Smooth muscle cell (in vitro differentiated cells): ENCODE measurements around the gene WASF2. TPM values are rescaled to one million over a fixed set of nuclear protein-coding genes. Genes with fewer than 3 reads are reported as not detected.

ENCODE experiments used
- DNase-seq: peaks from one replicate; lab custom pipeline; 2025; ENCODE audit not compliant: unreplicated experiment; lab: John Stamatoyannopoulos, UW
- H2AFZ ChIP-seq: fragments of 200-600 bp; sonication (generic); 2 replicates; pipeline ENCODE4 v1.6.0; 2016; ENCODE audit warnings: antibody characterized with exemption, low read depth, mild to moderate bottlenecking
- H3F3A ChIP-seq: fragments of 200-600 bp; sonication (generic); 2 replicates; pipeline ENCODE4 v1.6.0; 2017; ENCODE audit warnings: antibody characterized with exemption, low read depth
- H3K27ac ChIP-seq: fragments of 200-600 bp; sonication (generic); 2 replicates; pipeline ENCODE4 v1.5.1; 2016; ENCODE audit warnings: low read depth, mild to moderate bottlenecking
- H3K27me3 ChIP-seq: fragments of 200-600 bp; sonication (generic); 2 replicates; pipeline ENCODE4 v1.6.1; 2016; ENCODE audit warnings: low read depth, mild to moderate bottlenecking
- H3K36me3 ChIP-seq: fragments of 200-600 bp; sonication (generic); 2 replicates; pipeline ENCODE4 v1.5.1; 2016; ENCODE audit warnings: low read depth
- H3K4me1 ChIP-seq: fragments of 200-600 bp; sonication (generic); 2 replicates; pipeline ENCODE4 v1.5.1; 2016; ENCODE audit warnings: low read depth
- H3K4me2 ChIP-seq: fragments of 200-600 bp; sonication (generic); 2 replicates; pipeline ENCODE4 v1.6.0; 2016; ENCODE audit warnings: mild to moderate bottlenecking
- H3K4me3 ChIP-seq: fragments of 200-600 bp; sonication (generic); 2 replicates; pipeline ENCODE4 v1.5.1; 2016; ENCODE audit warnings: mild to moderate bottlenecking
- H3K79me2 ChIP-seq: fragments of 200-600 bp; sonication (generic); 2 replicates; pipeline ENCODE4 v1.6.0; 2016; ENCODE audit warnings: low read depth, mild to moderate bottlenecking
- H3K9ac ChIP-seq: fragments of 200-600 bp; sonication (generic); 2 replicates; pipeline ENCODE4 v1.6.0; 2016; ENCODE audit warnings: low read depth
- H3K9me3 ChIP-seq: fragments of 200-600 bp; sonication (generic); replicated peaks from 2 replicates; pipeline ENCODE4 v1.5.1; 2016; ENCODE audit warnings: low read depth
- H4K20me1 ChIP-seq: fragments of 200-600 bp; sonication (generic); 2 replicates; pipeline ENCODE4 v1.6.0; 2016; ENCODE audit warnings: low read depth
- WGBS: methylation state at CpG from one replicate; pipeline ENCODE4 v1.1.7; 2016; ENCODE audit warnings: low lambda C conversion rate; 5-methylcytosine and 5-hydroxymethylcytosine counted together
- polyA plus RNA-seq: library from polyadenylated mRNA; unstranded; fragments of >200 nt; fragmentation: Nextera tagmentation; extraction: Ambion mirVana; gene quantifications from 2 replicates; pipeline ENCODE4 v1.2.1, GENCODE V29; 2016
- total RNA-seq: library from RNA; depleted of rRNA; stranded (reverse); fragments of >200 nt; gene quantifications from 2 replicates; pipeline ENCODE4 v1.2.3, GENCODE V29; 2014
- TF ChIP-seq, protein P1 (sequence below): fragments of 200-600 bp; sonication (generic); IDR thresholded peaks from 2 replicates; pipeline ENCODE4 v1.5.1; 2017; ENCODE audit warnings: borderline replicate concordance, mild to moderate bottlenecking, antibody characterized with exemption; ENCODE audit not compliant: insufficient read depth, poor library complexity, severe bottlenecking

WASF2 gene
- total and polyA plus RNA-seq, 2 experiments from 2014 or later: 34.3 to 46.1 TPM

DNA sequence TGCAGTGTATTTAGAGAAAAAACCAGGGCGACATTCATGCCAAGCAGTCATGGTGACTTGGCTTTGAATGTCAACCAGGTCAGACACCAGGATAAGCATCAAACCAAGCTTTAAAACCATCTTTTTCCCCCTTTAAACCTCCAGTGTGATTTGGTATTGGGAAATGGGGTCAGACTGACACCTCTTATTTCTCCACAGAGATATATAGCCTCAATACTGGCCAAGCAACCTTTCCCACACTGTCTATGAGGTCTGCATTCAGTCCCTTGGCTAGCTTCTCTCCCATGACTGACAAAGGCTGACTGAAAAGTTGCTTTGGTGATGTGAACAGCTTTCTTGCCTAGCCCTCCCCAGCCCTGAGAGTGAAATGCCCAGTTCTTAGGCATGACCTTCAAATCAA, 75.9 kb downstream of the WASF2 start:
- Histone ChIP-seq H3K79me2 (peaks cover 6% of the 10 kb centered on the region), H3K27ac (no peak overlapping the region), H3K27me3 (no peaks in the 10 kb centered on the region), H3K9me3 (no peaks in the 10 kb centered on the region), H3K4me1 (peaks cover 12% of the 10 kb centered on the region), H3K4me3 (no peak overlapping the region), H3F3A (peaks cover 5% of the 10 kb centered on the region), H4K20me1 (no peaks in the 10 kb centered on the region), H3K9ac (no peak overlapping the region), H2AFZ (no peak overlapping the region), H3K36me3 (peaks cover 12% of the 10 kb centered on the region), H3K4me2 (no peak overlapping the region)
- DNase-seq: no peak
- WGBS: 96% methylated on average over 1 of the region's 1 CpG
- TF ChIP-seq, protein P1, sequence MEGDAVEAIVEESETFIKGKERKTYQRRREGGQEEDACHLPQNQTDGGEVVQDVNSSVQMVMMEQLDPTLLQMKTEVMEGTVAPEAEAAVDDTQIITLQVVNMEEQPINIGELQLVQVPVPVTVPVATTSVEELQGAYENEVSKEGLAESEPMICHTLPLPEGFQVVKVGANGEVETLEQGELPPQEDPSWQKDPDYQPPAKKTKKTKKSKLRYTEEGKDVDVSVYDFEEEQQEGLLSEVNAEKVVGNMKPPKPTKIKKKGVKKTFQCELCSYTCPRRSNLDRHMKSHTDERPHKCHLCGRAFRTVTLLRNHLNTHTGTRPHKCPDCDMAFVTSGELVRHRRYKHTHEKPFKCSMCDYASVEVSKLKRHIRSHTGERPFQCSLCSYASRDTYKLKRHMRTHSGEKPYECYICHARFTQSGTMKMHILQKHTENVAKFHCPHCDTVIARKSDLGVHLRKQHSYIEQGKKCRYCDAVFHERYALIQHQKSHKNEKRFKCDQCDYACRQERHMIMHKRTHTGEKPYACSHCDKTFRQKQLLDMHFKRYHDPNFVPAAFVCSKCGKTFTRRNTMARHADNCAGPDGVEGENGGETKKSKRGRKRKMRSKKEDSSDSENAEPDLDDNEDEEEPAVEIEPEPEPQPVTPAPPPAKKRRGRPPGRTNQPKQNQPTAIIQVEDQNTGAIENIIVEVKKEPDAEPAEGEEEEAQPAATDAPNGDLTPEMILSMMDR: no peak

DNA sequence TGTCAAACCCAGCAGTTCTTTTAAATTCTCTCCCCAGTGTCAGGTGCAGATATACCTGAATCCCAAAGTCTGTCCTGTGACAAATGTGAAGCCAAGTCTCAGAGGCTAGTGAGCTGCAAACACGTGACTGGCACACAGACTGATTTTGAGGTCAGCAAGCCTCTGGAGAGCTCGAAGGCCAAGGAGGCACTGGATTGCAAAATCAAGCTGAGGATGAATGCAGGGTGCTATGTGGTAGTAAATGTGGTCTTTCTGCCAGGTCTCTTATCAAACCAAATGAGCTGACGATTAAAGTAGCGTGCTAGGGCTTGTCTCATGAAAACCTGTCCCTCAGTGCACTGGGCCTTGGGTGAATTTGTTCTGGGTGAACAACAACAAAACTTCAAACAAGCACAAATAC, 77.0 kb downstream of the WASF2 start:
- Histone ChIP-seq H4K20me1 (no peaks in the 10 kb centered on the region), H3K36me3 (peaks cover 12% of the 10 kb centered on the region), H3K27me3 (no peaks in the 10 kb centered on the region), H3K9me3 (no peaks in the 10 kb centered on the region), H3K9ac (no peak overlapping the region), H3F3A (no peaks in the 10 kb centered on the region), H3K27ac (no peak overlapping the region), H3K4me2 (no peak overlapping the region), H3K79me2 (peaks cover 6% of the 10 kb centered on the region), H3K4me1 (peaks cover 2% of the 10 kb centered on the region), H3K4me3 (no peak overlapping the region), H2AFZ (no peak overlapping the region)
- DNase-seq: no peak
- TF ChIP-seq, protein P1: no peak
- WGBS: 85% methylated on average over 4 of the region's 4 CpGs

DNA sequence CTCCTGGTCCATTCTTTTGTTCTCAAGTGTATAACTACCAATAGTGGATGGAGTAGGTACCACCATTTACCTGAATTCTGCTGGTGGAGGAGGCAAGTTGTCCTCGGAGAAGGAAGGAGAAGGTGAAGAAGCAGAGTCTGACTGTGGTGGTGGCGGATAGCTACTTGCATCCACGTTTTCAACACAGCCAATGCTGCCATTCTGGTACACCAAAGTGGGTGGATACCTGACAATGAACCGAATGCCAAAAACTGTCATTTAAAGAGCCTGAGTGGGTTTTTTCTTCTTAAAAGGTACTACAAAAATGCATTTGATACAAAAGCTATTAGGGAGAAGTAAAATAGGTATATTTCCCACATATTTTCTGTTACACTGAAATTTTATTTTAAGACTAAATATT, 77.5 kb downstream of the WASF2 start:
- no peaks in the 10 kb centered on the region for H3K27me3 ChIP-seq
- no peaks in the 10 kb centered on the region for H4K20me1 ChIP-seq
- H3F3A ChIP-seq: no peaks in the 10 kb centered on the region
- H3K4me1 ChIP-seq: no peaks in the 10 kb centered on the region
- no peaks in the 10 kb centered on the region for H3K9me3 ChIP-seq
- H3K36me3 ChIP-seq: peaks cover 12% of the 10 kb centered on the region
- 93% methylated on average over 4 of the region's 4 CpGs for WGBS
- DNase-seq: no peak
- no peak overlapping the region for H3K27ac ChIP-seq
- no peak overlapping the region for H3K4me3 ChIP-seq
- H2AFZ ChIP-seq: no peak overlapping the region
- TF ChIP-seq, protein P1: no peak
- no peak overlapping the region for H3K4me2 ChIP-seq
- no peak overlapping the region for H3K9ac ChIP-seq
- peaks cover 6% of the 10 kb centered on the region for H3K79me2 ChIP-seq

DNA sequence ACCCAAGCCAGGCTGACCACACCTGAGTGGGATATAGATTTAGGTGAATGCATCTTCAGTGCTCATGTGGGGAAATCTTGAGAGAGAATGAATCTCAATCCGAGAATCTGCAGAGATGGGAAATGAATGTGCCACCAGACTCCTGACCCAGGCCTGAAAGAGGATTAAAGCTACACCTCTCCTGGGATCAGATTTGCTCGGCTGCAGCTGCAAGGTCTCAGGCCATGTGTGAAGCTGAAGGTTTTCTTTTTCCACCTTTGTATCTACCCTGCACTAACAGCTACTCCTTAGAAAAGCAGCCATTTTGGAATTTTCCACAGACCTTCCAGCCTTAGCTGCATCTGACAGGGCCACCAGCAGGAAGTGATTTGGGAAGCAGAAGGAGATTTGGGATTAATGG, 79.3 kb downstream of the WASF2 start:
- Histone ChIP-seq H4K20me1 (no peaks in the 10 kb centered on the region), H3K4me2 (no peak overlapping the region), H3K9ac (no peak overlapping the region), H3K4me3 (no peak overlapping the region), H3K36me3 (peaks cover 12% of the 10 kb centered on the region), H3K27me3 (no peaks in the 10 kb centered on the region), H2AFZ (no peak overlapping the region), H3K9me3 (no peaks in the 10 kb centered on the region), H3F3A (peaks cover 3% of the 10 kb centered on the region), H3K79me2 (peaks cover 3% of the 10 kb centered on the region), H3K4me1 (peaks cover 13% of the 10 kb centered on the region), H3K27ac (no peak overlapping the region)
- TF ChIP-seq, protein P1: no peak
- 86% methylated on average over 2 of the region's 2 CpGs for WGBS
- DNase-seq: no peak
